ENCODE measurements around the gene DMD.

- no peak for TF ChIP-seq POLR2A (IDR thresholded peaks at IDR 0.05)
- TF ChIP-seq CTCF (IDR thresholded peaks at IDR 0.05), result no peak
- no peak for TF ChIP-seq POLR2AphosphoS5 (IDR thresholded peaks at IDR 0.05)
- TF ChIP-seq EP300 (IDR thresholded peaks at IDR 0.05), result no peak
These were observed 1322.3 kb downstream of the DMD start for GRCh38 chrX:31889088-31889487.
